Activated effector memory CD4-positive, alpha-beta T cell treated with anti-CD3 and anti-CD28 coated beads, Interleukin-2, amount 50 U/mL, for 16 hours (primary cell): ENCODE data around the gene UTS2.

ENCODE experiments used
- DNase-seq: peaks from one replicate; pipeline ENCODE4 v3.0.0-alpha.2; 2020

Gene UTS2

DNA sequence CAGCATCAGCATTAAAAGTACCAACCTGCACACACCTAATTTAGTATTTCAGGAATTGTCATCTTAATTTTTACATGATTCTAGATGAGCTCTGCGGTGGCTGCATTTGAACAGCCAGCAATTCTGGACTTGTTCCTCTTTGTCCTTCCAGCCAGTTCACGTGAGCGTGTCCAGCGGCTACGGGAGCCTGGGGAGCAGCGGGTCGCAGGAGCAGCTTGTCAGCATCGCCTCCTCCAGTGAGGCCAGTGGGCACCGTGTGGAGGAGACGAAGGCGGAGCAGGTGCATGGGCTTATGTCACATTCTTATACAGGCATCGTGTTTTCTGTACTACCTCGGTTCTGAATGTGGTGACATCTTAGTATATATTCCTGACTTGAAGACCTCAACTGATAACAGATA, 43.1 kb downstream of the UTS2 start:
- DNase-seq: no peak

- DNase-seq: no peak
Observed at GRCh38 chr1:7808253-7808844, 44.5 kb downstream of the UTS2 start.

DNA sequence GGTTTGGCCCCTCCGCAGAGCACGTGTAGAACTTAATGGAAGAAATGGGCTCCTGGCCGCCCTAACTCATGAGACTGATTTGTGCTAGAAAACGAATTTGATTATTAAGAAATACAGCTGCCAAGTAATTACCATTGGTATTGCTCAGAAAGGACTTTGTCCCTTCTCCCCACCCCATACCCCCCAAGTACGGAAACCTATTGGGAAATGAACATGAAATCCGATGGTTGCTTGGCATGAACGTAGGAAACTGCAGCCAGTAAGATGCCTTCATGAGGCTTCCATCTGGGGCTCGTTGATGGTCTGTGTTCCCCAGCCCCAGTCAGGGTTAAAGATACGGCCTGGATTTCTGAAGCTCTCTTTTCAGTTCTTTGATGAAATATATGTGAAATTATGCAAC, 47.4 kb downstream of the UTS2 start:
- no peak for DNase-seq
